Dermis microvascular lymphatic vessel endothelial cell (primary cell): Measurements from ENCODE around the gene ZNF639. TPM values are rescaled to one million over a fixed set of nuclear protein-coding genes. Genes with fewer than 3 reads are reported as not detected.
A peak's percentile ranks its signal among the peaks of the same experiment; 100 is the strongest.

Source experiments
- DNase-seq, 2 donors: peaks; one replicate each; pipeline versions ENCODE4 v3.0.0 to v3.0.0-alpha.2; 2010; ENCODE audit warnings: low read depth in 2 of 2
- total RNA-seq: library from RNA; depleted of rRNA; stranded (reverse); fragments of >200 nt; gene quantifications from 2 replicates; pipeline ENCODE4 v1.2.1, GENCODE V29; 2014

The ZNF639 gene
- total RNA-seq, 1 donor from 2014 or later, result 29.0 TPM

- DNase-seq, result no peak
These were observed 13.4 kb upstream of the ZNF639 start for GRCh38 chr3:179309225-179310078.

DNA sequence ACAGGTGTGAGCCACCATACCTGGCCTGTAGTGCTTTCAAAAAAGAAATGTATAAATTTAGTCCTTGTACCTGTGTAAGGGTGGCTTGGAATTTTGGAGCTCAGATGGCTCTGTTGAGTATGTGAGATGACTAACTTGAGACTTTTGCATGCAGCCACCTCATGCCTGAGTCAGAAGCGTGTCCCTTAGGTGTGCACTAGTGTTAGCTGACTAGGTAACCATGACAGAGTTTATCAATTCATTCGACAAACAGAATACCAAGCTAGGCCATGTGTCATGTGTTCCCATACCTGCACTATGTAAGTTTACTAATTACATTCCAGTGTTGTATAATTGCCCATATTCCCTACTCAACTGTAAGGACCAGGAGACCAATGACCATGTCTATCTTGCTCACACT lies 4.0 kb upstream of the ZNF639 start:
- DNase-seq, result no peak

- peak in 1 of 2 donors; percentile 72 for DNase-seq
These were observed 1.1 kb upstream of the ZNF639 start for GRCh38 chr3:179321668-179322285.

- peak in 1 of 2 donors; percentile 72 for DNase-seq
These were observed 623 bp downstream of the ZNF639 start for GRCh38 chr3:179323197-179324110.

GRCh38 chr3:179324270-179324754 lies 1.5 kb downstream of the ZNF639 start:
- peak in 1 of 2 donors; percentile 48 for DNase-seq

DNA sequence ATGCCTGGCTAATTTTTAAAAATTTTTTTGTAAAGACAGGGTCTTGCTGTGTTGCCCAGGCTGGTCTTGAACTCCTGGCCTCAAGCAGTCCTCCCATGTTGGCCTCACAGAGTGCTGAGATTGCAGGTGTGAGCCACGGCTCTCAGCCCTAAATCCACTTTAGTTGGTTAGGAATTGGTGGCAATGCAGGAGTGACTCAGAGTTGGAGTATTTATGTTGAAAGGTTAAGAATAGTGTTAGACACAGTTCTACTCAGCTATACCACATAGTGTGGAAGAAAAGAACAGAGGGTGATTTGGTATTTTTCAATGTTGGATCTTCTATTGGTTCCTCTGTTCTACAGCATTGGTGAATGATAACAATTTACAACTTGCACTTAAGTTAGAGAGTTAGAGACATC lies 7.6 kb downstream of the ZNF639 start:
- no peak for DNase-seq

DNA sequence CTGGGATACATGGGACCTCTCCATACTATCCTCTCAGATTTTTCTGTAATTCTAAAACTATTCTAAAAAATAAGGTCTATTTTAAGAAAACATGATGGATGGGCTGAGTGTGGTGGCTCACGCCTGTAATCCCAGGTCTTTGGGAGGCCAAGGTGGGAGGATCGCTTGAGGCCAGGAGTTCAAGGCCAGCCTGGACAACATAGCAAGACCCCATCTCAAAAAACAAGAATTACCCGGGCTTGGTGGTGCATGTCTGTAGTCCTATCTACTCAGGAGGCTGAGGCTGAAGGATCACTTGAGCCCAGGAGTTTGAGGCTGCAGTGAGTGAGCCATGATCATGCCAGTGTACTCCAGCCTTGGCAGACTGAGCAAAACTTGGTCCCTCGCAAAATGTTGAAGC lies 9.4 kb downstream of the ZNF639 start:
- no peak for DNase-seq

GRCh38 chr3:179333084-179333483 lies 10.3 kb downstream of the ZNF639 start:
- DNase-seq, result no peak

DNA sequence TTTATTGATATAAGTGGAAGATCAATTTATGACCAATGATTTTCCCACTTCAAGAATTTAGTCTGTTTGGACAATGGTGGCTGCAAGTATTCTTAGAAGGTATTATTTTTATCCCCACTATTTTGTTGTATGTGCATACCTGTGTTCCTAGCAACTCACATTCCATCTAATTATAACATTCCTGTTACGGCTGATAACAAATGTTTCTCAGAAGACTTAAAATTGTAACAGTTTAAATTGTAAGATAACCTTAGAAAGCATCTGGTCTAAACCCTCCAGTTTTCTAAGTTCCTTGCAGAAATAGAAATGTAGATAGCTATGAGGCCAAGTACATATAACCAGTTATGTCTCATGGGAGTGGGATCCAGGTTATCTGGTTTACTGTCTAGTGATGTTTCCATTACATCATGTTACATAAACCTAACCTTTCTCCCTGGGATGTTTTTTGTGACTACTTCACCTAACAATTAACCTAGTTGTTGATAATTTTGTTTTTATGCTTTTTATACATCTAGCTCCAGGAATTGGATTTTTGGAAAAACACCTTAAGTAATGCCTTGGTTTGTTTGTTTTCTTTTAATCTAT lies 13.6 kb downstream of the ZNF639 start:
- no peak for DNase-seq

GRCh38 chr3:179347345-179348194 lies 24.7 kb downstream of the ZNF639 start, which contains the start of gene MFN1:
Gene MFN1 (plus strand): TSS chr3:179347709. CDS start chr3:179348852, 1,143 bp downstream.
- peak; percentile 90 to 97 for DNase-seq

GRCh38 chr3:179348325-179349013 lies 25.6 kb downstream of the ZNF639 start:
- no peak for DNase-seq

- no peak for DNase-seq
These were observed 33.2 kb downstream of the ZNF639 start for GRCh38 chr3:179355996-179356395.

DNA sequence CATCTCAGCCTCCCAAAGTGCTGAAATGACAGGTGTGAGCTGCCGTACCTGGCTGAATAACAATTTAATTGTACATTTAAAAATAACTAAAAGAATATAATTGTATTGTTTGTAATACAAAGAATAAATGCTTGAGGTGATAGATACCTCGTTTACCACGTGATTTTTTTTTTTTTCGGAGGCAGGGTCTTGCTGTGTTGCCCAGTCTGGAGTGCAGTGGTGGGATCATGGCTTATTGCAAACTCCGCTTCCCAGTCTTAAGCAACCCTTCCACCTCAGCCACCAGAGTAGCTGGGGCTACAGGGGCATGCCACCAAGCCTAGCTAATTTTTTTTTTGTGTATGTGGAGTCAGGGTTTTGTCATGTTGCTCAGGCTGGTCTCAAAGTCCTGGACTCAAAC lies 40.5 kb downstream of the ZNF639 start:
- DNase-seq, result no peak

GRCh38 chr3:179369621-179370020 lies 46.8 kb downstream of the ZNF639 start:
- no peak for DNase-seq

GRCh38 chr3:179373938-179374337 lies 51.1 kb downstream of the ZNF639 start:
- no peak for DNase-seq

DNA sequence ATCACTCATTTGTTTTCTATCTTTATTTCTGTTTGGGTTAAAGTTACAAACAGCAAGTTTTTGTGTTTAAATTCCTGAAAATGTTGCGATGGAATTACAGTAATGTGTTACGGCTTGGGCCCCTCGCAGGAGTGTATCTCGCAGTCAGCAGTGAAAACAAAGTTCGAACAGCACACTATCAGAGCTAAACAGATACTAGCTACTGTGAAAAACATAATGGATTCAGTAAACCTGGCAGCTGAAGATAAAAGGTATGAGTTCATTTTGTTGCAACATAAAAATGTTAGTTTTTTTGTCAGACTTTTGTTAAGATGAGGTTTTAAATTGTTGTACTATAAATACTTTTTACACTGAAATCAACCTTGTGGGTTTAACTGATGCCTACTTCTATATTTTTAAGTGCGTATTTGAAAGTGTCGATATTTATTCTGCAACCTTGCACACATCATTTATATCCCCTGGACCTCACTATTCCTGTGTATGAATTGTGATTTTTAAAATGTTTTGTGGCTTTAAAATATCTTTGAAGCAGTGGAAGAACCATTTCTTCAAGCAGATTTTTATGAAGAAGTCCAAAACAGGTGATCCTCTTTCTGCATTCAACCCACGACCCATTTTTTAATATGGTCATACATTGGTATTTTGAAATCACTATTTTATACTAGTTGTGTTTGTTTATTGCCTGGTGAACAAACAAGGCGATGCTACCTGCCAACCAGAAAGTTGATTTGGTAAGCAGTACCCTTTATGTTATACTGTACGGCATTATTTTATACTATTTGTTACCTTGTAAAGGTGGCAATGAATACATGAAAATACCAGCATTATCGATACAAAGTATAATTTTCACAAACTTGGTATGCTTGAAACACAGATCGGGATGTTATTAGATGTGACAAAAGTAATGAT lies 52.5 kb downstream of the ZNF639 start:
- DNase-seq, result no peak

DNA sequence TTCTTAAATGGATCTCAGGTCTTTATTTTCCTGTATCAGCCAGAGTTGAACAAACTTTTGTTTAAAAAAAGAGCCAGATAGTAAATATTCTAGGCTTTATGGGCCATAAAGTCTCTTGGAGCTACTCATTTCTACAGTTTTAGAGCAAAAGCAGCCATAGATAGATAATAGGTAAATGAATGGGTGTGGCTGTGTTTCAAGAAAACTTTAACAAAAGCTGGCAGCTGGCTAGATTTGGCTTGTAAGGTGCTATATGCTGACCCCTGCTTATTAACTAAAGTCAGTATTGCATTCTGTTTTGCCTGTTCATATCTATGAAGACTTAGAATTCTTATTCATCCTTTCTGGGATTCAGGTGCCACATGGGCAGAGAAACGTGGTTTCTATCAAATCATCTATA lies 53.6 kb downstream of the ZNF639 start:
- no peak for DNase-seq
